HL-60/S4 (cell line): ENCODE data around the gene APLF.
"Not testable (repeated sequence)": the region's sequence is repeated elsewhere in the genome, so short reads cannot be mapped to it uniquely, and the experiment has no call there.

Experiments used
- in situ Hi-C: fragments of 300-500 bp; cut with MboI; formaldehyde crosslinking; loops from 2 replicates; pipeline ENCODE4 v1.14.3; 2022; ENCODE audit warnings: low sequenced_read_pairs

APLF gene

GRCh38 chr2:68566362-68566761 lies 99.0 kb downstream of the APLF start:
- in situ Hi-C loops: no loop called here

- in situ Hi-C loops: no loop called here
These were observed 100.7 kb downstream of the APLF start for GRCh38 chr2:68568116-68568515.

- in situ Hi-C loops: no loop called here
These were observed 102.2 kb downstream of the APLF start for GRCh38 chr2:68569604-68570003.

- in situ Hi-C loops: not testable (repeated sequence)
These were observed 103.0 kb downstream of the APLF start for GRCh38 chr2:68570434-68570833.

- in situ Hi-C loops: no loop called here
These were observed 106.9 kb downstream of the APLF start for GRCh38 chr2:68574202-68574791.

- in situ Hi-C loops: no loop called here
These were observed 109.8 kb downstream of the APLF start for GRCh38 chr2:68577183-68577582.

GRCh38 chr2:68579689-68580088 lies 112.3 kb downstream of the APLF start:
- in situ Hi-C loops: no loop called here

GRCh38 chr2:68588589-68588988 lies 121.2 kb downstream of the APLF start:
- in situ Hi-C loops: no loop called here

- in situ Hi-C loops: no loop called here
These were observed 122.6 kb downstream of the APLF start for GRCh38 chr2:68589963-68590362.

- in situ Hi-C loops: no loop called here
These were observed 123.3 kb downstream of the APLF start for GRCh38 chr2:68590702-68591101.

- in situ Hi-C loops: no loop called here
These were observed 123.8 kb downstream of the APLF start for GRCh38 chr2:68591225-68591624.

GRCh38 chr2:68594041-68594440 lies 126.7 kb downstream of the APLF start:
- in situ Hi-C loops: no loop called here

- in situ Hi-C loops: no loop called here
These were observed 127.5 kb downstream of the APLF start for GRCh38 chr2:68594674-68595492.

GRCh38 chr2:68595493-68595785 lies 128.1 kb downstream of the APLF start:
- in situ Hi-C loops: not testable (repeated sequence)

- in situ Hi-C loops: not testable (repeated sequence)
These were observed 133.1 kb downstream of the APLF start for GRCh38 chr2:68600495-68600894.

GRCh38 chr2:68603059-68603458 lies 135.7 kb downstream of the APLF start:
- in situ Hi-C loops: no loop called here

- in situ Hi-C loops: no loop called here
These were observed 136.7 kb downstream of the APLF start for GRCh38 chr2:68604077-68604476.

GRCh38 chr2:68605939-68606338 lies 138.6 kb downstream of the APLF start:
- in situ Hi-C loops: no loop called here

GRCh38 chr2:68606759-68607158 lies 139.4 kb downstream of the APLF start:
- in situ Hi-C loops: no loop called here

- in situ Hi-C loops: no loop called here
These were observed 140.5 kb downstream of the APLF start for GRCh38 chr2:68607837-68608236.

GRCh38 chr2:68612765-68613519 lies 145.6 kb downstream of the APLF start:
- in situ Hi-C loops: no loop called here

GRCh38 chr2:68620772-68621171 lies 153.4 kb downstream of the APLF start:
- in situ Hi-C loops: no loop called here
